Measurements from ENCODE around the gene TCF7. TPM values are rescaled to one million over a fixed set of nuclear protein-coding genes. Genes with fewer than 3 reads are reported as not detected.

TCF7 gene
- total RNA-seq, 2 donors from 2014 or later: 4.3 to 9.4 TPM

GRCh38 chr5:134195666-134196065, 81.2 kb downstream of the TCF7 start:
- no peaks in the 10 kb centered on the region for H3K27me3 ChIP-seq
- H3K27ac ChIP-seq: no peak overlapping the region
- DNase-seq: no peak
- TF ChIP-seq, protein P1, sequence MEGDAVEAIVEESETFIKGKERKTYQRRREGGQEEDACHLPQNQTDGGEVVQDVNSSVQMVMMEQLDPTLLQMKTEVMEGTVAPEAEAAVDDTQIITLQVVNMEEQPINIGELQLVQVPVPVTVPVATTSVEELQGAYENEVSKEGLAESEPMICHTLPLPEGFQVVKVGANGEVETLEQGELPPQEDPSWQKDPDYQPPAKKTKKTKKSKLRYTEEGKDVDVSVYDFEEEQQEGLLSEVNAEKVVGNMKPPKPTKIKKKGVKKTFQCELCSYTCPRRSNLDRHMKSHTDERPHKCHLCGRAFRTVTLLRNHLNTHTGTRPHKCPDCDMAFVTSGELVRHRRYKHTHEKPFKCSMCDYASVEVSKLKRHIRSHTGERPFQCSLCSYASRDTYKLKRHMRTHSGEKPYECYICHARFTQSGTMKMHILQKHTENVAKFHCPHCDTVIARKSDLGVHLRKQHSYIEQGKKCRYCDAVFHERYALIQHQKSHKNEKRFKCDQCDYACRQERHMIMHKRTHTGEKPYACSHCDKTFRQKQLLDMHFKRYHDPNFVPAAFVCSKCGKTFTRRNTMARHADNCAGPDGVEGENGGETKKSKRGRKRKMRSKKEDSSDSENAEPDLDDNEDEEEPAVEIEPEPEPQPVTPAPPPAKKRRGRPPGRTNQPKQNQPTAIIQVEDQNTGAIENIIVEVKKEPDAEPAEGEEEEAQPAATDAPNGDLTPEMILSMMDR (IDR thresholded peaks at IDR 0.05): no peak
- no peak overlapping the region for H3K9ac ChIP-seq (ENCODE audit: low read depth in 2 of 2, low read length in 2 of 2)
- peaks cover 24% of the 10 kb centered on the region for H3K36me3 ChIP-seq
- intact Hi-C loops (cut with DNase I): no loop called here
- no peaks in the 10 kb centered on the region for H3K4me1 ChIP-seq
- no peak overlapping the region for H3K4me3 ChIP-seq
- no peaks in the 10 kb centered on the region for H3K9me3 ChIP-seq

Other genes starting within 250 kb of the TCF7 start
- gene C5orf15, start 146.1 kb upstream of the TCF7 start, total RNA-seq: 10 to 100 TPM; 21.1 to 31.9 TPM
- gene VDAC1, start 109.7 kb upstream of the TCF7 start, total RNA-seq: 100 to 1,000 TPM; 297 to 306 TPM
- 100 to 1,000 TPM; 235 to 272 TPM for gene SKP1, start 62.3 kb downstream of the TCF7 start, total RNA-seq
- gene PPP2CA, start 111.4 kb downstream of the TCF7 start, total RNA-seq: 100 to 1,000 TPM; 147 to 150 TPM